ENCODE data around the gene RPL18A.

- TF ChIP-seq, protein P1, sequence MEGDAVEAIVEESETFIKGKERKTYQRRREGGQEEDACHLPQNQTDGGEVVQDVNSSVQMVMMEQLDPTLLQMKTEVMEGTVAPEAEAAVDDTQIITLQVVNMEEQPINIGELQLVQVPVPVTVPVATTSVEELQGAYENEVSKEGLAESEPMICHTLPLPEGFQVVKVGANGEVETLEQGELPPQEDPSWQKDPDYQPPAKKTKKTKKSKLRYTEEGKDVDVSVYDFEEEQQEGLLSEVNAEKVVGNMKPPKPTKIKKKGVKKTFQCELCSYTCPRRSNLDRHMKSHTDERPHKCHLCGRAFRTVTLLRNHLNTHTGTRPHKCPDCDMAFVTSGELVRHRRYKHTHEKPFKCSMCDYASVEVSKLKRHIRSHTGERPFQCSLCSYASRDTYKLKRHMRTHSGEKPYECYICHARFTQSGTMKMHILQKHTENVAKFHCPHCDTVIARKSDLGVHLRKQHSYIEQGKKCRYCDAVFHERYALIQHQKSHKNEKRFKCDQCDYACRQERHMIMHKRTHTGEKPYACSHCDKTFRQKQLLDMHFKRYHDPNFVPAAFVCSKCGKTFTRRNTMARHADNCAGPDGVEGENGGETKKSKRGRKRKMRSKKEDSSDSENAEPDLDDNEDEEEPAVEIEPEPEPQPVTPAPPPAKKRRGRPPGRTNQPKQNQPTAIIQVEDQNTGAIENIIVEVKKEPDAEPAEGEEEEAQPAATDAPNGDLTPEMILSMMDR (IDR thresholded peaks at IDR 0.05; ENCODE audit: insufficient read depth, low read depth, low read length) = no peak
- no peak for TF ChIP-seq EZH2 (IDR thresholded peaks at IDR 0.05; ENCODE audit: insufficient read depth, low read length)
Observed at GRCh38 chr19:17889609-17890214, 30.0 kb downstream of the RPL18A start.

Measured in astrocyte (in vitro differentiated cells and primary cell).